Kasumi-1 (cell line): ENCODE measurements around the gene ADGRG6.
A peak's percentile ranks its signal among the peaks of the same experiment; 100 is the strongest.

ENCODE experiments used
- DNase-seq, 2 experiments: peaks; one replicate each; lab custom pipeline; 2025; lab: John Stamatoyannopoulos, UW

Gene ADGRG6

DNA sequence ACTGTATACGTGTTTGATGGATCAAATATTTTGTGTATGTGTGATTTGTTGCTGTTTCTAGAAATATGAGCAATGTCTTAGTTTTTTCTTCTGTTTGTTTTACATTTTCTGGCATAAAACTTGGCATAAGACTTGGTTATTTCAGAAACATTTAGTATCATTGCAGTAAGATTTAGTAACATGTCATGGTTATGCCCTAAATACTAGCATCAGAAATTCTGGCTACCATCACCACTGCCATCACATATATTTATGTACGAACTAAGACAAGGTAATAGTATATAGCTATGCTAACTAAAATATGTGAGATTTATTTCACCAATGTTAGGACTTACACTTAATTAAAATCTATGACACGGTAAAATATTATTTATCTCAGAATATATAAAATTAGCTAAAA is 10.3 kb upstream of the ADGRG6 start:
- no peak for DNase-seq

DNA sequence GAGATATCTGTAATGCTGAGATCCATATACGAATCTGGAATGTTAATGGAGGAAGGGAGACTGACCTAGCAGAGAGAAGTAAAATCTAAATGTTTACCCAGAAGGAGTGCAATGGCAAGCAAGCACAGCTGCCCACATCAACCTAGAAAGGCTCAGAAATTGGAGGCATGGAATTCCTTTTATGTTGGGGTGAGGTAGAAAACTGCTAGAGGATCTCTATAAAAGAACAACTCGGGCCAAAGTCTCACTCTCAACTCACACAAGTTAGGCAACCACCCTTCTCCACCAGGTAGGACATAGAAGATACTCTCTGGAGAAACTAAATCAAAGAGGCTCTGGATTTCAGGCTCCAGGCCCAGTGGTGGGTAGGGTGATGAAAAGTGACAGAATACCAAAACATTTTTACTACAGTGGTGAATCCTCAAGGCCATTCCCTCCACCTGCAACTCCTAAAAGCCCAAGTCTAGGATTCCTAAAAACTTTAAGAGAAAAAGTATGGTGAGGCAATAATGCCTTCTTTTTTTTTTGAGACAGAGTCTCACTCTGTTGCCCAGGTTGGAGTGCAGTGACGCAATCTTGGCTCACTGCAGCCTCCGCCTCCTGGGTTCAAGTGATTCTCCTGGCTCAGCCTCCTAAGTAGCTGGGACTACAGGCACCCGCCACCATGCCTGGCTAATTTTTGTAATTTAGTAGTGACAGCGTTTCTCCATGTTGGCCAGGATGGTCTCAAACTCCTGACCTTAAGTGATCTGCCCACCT is 9.5 kb upstream of the ADGRG6 start:
- DNase-seq = no peak

DNA sequence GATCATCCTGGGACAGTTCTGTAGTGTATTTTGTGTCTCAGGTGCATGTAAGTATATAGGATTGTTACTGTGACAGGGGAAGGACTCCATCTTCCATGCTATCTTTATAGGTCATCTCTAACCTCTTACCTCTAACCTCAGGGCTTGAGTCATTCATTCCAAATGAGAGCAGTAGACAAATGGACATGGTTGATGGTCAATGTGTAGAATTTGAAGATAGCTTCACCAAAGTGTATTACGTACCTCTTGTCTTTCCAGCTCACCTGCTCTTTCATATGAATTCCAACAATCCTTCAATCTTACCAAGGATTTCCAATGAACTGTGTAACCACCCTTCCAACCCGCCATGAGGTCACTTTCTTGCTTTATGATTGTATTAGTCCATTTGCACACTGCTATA is 8.7 kb upstream of the ADGRG6 start:
- no peak for DNase-seq

DNA sequence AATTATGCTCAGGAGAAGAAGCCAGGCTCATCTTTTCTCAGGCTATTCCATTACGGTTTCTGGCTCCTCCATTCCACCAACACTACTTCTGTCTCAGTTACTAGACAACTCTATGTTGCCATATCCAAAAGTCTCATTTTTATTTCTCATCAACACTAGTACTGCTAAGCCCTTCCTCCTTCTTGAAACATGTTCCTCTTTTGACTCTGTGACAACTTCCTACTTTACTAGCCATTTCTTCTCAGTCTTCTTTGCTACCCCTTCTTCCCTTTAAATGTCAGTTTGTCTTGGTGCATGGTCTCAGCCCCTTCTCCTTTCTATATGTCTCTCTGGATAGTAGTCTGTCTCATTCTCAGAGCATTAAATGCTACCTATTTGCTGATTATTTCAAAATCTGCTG is 7.1 kb upstream of the ADGRG6 start:
- peak; percentile 95 to 96 for DNase-seq

DNA sequence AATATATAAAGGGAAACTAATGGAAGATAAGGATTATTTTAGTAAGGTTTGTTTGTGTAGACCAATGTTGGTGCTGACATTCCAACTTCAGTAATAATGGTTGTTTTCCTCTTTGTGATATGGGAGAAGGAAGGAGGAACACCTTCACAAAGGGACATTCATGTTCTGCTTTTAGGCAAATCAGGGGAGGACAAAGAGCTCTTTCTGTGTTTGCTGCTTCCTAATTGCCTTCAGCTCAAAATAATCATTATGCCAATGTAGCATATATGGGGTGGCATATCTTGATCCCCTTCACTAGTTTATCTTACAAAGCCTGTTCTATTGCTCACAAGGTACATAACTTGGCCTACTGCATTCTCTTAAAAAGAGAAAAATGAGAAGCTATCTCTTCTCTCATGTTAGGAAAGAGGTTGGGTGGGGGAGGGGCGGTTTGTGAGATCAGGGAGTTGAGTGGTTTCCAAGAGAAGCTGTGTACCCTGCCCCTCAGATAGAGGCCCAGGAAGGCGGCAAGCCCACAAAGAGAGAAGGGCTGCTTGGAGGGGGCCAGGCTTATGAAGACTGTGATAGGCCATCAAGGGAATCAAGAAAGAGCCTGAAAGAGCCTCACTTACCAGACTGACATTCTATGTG is 4.7 kb upstream of the ADGRG6 start:
- DNase-seq = no peak

DNA sequence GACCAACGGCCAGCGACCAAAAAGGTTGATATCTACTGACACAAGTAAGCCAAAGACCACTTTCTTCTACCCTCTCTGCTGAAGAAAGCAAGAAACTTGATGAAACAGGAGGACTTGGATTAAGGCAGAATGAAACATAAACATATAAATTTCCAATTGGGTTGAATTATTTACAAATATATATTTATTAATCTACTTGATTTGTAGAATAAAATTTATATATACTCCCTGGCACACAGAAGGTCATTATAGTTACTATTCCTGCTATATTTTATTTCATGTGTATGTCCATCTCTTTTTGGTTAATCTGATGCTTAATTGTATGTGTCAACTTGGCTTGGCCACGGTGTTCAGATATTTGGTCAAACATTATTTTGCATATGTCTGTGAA is 4.2 kb upstream of the ADGRG6 start:
- DNase-seq = no peak

DNA sequence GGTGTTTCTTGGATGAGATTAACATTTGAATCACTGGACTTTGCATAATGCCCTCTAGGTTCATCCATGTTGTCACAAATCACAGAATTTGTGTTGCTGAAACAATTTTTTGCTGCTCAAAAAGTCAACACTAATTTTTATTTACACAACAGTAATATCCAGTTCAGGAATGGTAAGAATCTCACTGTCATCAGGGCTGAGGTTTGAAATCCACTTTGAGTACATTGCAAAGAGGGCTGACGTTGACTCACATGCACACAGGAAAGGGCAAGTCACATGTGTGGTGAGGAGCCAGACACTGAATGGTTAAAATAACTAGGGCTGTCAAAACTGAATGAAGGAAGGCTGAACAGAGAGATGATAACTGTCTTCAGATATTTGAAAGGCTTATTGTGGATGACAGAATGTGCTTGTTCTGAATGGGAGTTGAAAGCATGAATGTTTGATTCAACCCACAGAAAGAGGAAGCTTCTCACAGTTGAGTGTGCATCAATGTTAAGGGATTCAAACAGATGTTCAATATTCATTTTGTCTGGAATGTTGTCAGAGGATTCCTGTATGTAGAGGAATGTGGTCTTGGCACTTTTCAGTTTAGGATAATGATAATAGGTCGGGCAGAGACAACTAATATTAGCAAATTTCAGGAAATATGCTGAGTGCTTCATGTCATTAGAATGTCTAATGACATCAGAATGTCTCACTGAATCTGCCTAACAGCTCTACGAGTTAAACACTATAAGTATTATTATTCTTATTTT is 3.6 kb upstream of the ADGRG6 start:
- DNase-seq = peak; percentile 42 to 53

DNA sequence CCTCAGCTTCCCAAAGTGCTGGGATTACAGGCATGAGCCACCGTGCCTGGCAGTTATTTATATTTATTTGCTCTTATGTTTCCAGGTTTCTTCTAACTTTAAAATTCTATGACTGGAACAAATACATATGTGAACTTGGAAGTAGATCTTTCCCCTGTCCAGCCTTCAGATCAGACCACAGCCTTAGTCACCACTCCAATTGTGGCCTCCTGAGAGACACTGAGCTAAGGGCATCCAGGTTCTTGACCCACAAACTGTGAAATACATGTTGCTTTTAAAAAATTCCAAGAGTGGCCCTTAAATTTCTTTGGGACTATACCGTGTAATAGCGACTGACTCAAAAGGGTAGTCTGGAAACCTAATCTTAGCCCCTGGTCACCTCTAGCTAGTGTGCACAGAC is 1.5 kb upstream of the ADGRG6 start:
- no peak for DNase-seq

DNA sequence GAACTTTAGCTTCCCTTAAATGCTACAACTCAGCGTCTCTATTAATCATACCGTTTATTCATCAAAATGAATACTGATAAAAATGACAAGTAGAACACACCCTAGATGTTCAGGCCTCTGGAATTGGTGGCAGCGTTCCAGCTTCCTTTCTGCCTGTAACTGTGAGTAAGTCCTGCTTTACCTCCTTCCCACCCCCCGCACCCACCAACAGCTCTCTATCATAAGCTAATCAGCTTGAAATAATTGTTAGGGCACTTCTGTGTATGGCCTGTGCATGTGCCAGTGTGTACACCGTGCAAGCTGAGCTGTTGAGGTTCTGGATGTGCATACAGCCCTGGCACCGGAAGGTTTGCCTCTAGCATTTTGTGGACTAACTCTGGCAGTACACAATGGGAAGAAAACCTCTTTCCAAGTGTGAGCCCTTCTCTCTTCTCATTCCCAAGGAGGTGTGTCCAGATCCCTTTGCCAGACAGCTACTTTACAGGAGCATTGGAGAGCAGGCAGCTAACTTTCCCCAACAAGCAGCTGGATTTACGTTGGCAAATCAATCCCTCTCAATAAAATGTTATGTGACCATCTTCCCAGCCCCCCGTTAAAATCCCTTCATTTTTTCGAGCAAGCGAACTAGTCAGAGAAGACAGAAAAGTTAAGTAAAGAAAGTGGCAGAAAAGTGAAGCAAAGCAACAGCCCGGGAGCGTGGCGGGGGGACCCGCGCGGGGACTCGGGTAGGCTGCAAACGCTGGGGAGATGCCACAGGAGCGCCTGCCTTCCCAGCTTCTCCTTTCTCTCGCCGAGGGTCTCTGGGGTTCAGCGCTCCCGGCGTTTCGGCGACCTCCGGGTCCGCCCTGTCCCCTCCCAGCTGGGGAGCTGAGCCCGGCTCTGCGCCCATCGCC is 803 bp upstream of the ADGRG6 start:
- peak in 1 of 2 experiments; percentile 38 for DNase-seq

DNA sequence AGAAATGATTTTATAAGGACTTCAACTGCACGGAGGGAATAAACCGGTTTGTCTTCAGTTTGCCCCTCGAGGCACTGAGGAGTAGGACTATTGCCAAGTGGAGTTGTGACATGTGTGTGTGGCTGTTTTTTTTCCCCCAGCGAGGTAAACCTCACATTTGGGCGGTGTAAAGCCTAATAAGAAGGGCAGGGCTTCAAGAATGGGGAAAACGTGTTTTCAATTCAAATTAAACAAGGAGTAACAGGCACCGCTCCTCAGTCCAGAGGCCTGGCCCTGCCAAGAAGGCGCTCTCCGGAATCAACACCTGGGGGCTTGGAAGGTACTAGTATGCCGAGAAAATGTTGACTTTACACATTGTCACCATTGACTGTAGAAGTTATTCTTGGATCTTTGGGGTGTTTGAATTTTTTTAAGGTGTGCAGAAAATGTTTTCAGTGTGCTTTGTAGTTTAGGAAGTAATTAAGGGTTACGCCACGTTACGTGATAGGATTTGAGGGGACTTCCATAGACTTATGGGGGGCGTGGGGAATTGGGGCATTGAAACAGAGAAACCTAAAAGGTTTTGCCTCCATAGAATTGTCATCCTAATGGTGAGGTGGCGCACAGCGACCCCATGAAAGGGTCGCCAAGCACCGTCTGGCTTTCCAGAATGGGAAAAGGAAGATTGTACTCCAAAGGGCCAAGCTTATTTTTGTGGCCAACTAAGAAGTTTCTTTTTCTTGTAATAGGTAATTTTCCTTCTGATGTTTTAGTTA is 791 bp downstream of the ADGRG6 start:
- DNase-seq = no peak

DNA sequence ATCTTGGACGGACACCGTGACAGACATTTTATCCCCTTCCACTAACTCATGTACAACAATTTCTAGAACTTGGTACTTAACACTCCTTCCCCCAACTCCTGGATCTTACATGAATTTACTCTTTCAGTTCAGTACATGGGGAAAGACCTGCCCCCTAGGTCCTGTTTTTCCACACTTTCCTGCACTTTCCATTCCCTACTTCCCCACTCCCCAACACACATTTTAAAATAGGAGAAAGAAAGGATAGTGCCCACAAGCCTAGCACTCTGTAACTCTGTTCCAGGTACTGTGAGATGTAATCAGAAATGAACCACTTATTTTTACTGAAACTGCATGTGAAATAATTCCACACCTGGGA is 1.3 kb downstream of the ADGRG6 start:
- no peak for DNase-seq

DNA sequence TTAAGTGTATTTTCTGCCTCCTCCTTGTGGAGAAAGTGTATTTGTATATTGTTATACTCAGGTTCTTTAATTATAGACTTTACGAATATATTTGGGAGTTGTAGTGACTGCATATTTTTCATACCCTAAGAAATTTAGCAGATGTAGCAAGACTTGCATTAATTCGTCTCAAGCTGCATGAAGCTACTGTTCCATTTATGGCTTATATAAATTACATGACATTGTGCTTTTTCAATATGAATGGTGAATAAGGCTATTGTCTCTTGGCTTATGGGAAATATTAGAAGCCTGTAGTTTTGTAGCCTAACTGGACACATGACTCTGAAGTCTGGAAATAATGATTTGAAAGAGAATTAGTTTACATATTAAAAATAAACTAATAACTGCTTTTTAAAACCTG is 2.4 kb downstream of the ADGRG6 start:
- no peak for DNase-seq

DNA sequence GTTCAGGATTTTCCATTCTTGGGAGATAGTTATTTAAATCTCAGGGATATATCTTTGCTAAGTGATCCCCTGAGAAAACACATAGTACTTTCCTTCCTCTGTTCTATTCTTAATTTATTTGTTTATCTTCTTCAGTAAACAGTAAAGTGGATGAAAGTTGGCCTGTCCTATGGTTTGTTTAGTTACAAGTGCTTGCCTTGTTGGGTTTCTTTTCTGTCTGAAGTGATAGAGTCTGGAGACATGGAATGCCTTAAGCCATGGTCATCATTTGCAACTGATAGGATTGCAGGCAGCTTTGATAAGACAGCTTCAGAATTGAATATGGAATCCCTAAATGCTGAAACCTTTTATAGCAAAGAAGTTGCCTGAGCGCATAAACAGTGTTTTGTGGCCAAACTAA is 4.9 kb downstream of the ADGRG6 start:
- DNase-seq = no peak

DNA sequence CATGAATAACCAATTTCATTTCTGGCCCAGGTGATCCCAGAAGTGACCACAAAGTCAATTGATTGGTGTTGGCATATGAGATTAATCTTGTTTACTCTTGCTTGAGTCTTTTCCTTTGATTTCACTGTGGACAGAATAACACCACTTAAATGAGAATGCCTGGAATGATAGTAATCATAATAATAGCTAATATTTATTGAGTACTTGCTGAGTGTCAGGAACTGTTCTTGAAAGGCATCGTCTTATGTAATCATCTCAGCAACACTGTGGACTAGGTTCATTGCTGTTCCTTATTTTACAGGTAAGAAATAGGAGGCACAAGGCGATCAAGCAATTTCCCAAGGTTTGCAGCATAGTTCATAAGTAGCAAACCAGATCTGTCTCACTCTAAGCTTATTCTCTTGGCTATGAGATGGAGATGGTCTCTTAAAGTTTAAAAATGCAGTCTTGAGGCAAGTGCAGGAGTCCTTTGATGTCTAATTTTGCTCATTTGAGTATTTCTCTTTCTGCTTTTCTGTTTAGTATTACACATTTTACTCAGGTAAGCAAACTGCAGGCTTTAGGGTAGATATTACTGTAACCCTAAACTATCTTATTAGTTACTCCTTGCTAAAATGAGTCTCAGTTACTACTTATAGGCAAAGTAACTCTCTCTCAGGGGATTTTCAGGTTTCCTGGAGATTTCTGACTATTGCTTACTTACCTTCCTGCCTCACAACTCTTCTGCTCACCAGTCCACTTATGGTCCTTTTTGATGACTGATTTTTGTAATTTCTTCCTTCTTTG is 6.3 kb downstream of the ADGRG6 start:
- no peak for DNase-seq

DNA sequence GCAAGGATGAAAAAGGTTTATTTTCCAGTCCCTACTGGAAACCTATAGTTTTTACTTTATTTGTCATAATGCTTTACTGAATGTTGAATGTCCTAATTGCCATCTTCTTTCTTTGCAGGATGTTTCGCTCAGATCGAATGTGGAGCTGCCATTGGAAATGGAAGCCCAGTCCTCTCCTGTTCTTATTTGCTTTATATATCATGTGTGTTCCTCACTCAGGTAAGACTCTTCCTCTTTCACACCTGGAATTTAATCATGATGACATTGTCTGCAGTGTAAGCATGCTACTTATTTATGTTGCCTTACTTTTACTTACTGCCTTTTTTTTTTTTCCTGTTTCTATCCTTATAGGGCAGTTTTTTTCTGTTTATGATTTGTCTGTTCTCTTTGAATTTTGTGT is 7.6 kb downstream of the ADGRG6 start:
- no peak for DNase-seq

DNA sequence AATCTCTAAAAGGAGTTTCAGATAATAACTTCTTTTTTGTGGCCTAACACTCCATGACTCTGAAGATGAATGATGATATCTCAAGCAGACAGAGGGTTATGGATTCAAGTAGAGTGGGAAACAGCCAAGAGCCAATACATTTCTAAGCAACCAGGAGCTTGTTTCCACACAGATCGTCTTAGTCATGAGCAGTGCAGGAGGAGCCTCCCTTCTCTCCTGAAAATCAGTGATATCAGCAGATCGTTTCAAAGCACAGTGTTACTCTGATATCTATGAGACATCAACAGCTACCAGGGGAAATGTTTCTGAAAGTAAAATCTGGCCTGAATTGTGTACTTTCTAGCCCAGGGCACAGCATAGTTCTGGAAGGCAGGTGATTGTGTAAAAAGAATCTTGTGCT is 11.5 kb downstream of the ADGRG6 start:
- DNase-seq = no peak

DNA sequence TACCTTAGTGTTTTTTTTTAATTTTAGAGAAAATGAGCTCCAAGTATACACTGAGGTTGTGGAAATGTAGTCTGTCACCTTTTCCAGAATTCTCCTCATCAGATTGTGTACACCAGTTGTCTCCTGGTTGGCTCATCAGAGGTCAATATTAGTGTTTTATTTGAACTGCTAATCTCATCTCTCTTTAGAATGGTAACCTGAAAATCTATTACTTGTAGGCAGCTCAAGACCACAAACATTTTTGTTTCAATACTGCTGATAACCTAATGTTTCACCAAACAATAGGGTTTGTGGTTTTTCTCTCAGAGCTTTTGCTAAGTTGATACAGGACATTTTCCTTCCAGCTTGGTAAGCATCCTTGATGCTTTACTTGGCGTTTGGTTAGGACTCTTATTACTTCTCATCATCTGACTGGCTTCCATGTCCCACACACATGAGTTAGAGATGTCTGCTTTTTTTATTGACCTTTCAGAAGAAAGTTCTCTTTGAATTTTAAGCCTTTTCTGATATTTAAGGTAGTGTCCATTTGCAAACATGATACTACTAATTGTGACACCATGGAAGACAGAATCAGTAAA is 15.1 kb downstream of the ADGRG6 start:
- DNase-seq = peak in 1 of 2 experiments; percentile 3

DNA sequence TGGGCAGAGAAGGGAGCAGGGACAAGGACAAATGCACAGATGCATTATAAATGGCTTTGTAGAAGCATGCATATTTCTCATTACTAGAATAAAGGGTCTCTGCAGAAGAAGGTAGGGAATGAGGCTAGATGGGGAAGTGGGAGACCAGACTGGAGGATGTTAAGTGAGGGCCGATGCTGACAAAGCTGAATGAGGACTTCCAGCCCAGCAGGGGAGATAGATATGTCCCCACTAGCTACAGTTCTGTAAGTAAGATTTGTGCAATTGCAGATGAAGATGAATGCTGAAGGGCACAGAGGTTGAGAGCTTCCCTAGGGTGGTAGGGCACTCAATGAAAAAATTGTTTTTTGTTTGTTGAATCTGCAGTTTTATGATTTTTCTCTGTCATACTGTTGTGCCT is 16.9 kb downstream of the ADGRG6 start:
- DNase-seq = peak in 1 of 2 experiments; percentile 4

DNA sequence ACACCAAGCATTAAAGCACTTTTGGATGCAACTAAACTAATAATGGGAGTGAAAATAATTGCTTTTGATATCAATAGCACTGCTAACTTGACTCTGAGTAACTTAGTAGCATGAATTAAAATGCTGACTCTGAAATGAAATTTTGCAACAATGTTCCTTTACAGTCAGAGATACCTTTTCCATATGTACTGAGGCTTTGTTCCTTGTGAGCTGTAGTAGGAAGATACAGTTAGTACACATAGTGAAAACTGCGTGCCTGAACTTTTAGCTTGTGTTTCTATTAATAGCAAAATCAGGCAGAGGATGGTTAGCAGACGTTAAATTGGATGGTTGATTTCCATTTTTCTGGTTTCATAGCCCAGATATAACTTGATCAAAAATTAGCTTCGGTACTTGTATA is 18.6 kb downstream of the ADGRG6 start:
- DNase-seq = no peak

DNA sequence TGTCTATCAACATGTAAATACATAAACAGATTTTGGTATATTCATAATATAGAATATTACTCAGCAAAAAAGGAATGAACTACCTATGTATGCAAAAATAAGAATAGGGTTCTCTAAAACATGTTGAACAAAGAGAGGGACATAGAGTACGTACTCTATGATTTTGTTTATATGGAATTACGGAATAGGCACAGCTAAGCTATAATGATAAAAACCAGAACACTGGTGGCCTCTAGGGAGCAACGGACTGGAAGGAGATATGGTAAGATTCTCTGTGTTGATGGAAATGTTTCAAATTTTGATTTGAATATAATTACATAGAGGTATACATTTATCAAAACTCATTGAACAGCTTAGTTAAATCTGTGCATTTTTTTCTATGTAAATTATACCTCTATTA is 19.6 kb downstream of the ADGRG6 start:
- DNase-seq = no peak
